SKM-1 (cell line): ENCODE measurements around the gene DRGX.

Source experiments
- DNase-seq: peaks from one replicate; lab custom pipeline; 2025; ENCODE audit not compliant: unreplicated experiment; lab: John Stamatoyannopoulos, UW

The DRGX gene

GRCh38 chr10:49323171-49323895 lies 72.6 kb downstream of the DRGX start:
- DNase-seq, result no peak

GRCh38 chr10:49322371-49323170 lies 73.3 kb downstream of the DRGX start:
- no peak for DNase-seq

GRCh38 chr10:49321021-49321420 lies 74.9 kb downstream of the DRGX start:
- DNase-seq, result no peak

GRCh38 chr10:49320191-49320590 lies 75.7 kb downstream of the DRGX start:
- no peak for DNase-seq

GRCh38 chr10:49319206-49319605 lies 76.7 kb downstream of the DRGX start:
- no peak for DNase-seq

GRCh38 chr10:49318755-49319154 lies 77.1 kb downstream of the DRGX start:
- DNase-seq, result no peak

GRCh38 chr10:49318028-49318427 lies 77.9 kb downstream of the DRGX start:
- no peak for DNase-seq

GRCh38 chr10:49314806-49315205 lies 81.1 kb downstream of the DRGX start:
- DNase-seq, result no peak
